NOMO-1 treated with dmso at 0.1 percent for 144 hours (cell line): ENCODE data around the gene PIH1D1.
"Not testable (repeated sequence)": the region's sequence is repeated elsewhere in the genome, so short reads cannot be mapped to it uniquely, and the experiment has no call there.

ENCODE experiments used
- DNase-seq: peaks from one replicate; lab custom pipeline; 2025; ENCODE audit not compliant: unreplicated experiment; lab: John Stamatoyannopoulos, UW

PIH1D1 gene

DNA sequence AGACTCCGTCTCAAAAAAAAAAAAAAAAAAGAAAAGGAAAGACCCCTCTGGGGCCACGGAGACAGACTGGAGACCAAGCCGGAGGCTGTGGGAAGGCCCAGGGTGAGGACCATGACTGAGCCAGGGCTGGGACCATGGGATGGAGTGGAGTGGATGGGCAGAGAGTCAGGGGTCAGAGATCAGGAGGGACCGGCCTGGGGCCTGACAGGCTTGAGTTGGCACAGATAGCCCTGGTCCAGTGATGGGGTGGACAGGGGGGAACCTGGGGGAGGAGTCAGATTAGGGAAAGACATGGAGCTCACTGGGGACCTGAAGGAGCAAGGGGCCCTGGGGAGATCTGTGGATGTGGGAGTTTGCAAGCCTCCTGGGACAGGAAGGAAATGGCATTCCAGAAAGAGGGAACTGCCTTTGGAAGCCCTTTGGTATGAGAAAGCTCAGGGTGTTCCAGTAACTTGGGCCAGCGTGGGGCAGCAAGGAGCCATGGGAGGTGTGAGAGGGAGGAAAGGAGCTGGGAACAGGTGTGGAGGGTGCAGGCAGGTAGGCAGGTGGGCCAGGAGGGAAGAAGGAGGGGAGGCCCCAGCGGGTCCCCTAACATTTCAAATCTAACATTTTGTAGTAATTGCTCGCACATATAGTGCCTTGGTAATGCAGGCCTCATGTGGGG, 29.5 kb upstream of the PIH1D1 start:
- no peak for DNase-seq

- no peak for DNase-seq
Observed at GRCh38 chr19:49479975-49480628, 28.5 kb upstream of the PIH1D1 start.

DNA sequence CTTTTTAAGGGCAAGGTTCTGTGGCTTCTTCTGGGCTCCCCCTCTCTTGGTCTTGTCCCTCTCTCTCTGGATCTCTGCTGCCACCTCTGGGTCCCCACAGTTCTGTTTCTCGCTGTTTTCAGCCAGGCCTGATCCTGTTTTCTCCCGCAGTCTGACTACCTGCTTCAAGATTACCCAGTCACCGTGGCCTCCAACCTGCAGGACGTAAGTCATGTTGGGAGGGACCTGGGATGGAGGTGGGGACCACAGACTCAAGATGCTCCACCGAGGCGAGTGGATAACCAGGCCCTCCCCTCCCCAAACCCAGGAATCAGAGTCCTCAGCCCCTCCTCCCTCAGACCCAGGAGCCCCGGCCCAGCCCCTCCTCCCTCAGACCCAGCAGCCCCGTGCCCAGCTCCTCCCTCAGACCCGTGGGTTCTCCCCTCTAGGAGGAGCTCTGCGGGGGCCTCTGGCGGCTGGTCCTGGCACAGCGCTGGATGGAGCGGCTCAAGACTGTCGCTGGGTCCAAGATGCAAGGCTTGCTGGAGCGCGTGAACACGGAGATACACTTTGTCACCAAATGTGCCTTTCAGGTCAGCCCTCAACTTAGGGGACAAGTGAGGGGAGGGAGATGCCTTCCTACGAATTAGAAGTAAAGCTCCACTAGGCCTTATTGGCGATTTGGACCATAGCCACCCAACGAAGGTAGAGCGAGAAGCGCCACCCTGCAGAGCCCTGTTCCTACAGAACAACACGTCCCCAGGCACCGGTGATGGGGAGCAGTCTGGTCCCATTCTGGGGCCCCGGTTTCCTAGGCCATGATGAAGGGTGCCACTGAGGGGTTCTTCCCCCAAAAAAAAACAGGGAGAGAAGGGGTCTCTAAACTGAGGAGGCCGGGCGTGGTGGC, 24.6 kb upstream of the PIH1D1 start:
- DNase-seq = no peak

DNA sequence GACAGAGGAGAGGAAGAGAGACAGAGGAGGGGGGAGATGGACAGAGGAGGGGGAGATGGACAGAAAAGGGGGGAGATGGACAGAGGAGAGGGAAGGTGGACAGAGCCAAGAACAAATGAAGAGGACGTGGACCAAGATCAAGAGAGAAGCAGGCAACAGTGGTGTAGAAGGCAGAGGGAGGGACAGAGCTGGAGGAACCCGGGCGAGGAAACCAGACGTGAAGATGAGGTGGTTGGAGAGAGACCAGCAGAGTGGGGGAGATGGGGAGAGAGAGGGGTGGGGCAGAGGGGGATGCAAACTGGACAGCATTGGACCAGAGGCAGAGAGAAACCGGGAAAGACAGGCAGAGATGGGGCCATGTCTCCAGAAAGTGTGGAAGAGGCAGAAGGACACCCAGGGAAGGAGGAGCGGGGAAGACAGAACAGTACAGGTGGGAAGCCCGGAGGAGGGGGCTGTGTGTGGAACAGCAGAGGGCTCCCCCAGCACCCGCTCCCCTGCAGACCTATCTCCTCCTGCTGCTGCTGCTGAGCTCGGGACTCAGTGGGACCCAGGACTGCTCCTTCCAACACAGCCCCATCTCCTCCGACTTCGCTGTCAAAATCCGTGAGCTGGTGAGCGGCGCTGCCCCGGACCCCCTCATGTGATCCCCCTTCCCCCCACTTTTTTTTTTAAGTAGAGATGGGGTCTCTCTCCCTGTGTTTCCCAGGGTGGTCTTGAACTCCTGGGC, 23.7 kb upstream of the PIH1D1 start:
- DNase-seq = no peak

- no peak for DNase-seq
Observed at GRCh38 chr19:49474542-49474924, 22.9 kb upstream of the PIH1D1 start.

GRCh38 chr19:49473868-49474541, 22.4 kb upstream of the PIH1D1 start, which contains the start of gene FLT3LG:
FLT3LG (plus strand) TSS chr19:49474215; CDS start chr19:49474640, 425 bp downstream.
- peak; percentile 82 for DNase-seq

- DNase-seq = not testable (repeated sequence)
Observed at GRCh38 chr19:49473501-49473867, 21.9 kb upstream of the PIH1D1 start.

- DNase-seq = no peak
Observed at GRCh38 chr19:49472936-49473335, 21.3 kb upstream of the PIH1D1 start.

- no peak for DNase-seq
Observed at GRCh38 chr19:49470615-49470978, 19.0 kb upstream of the PIH1D1 start.

- no peak for DNase-seq
Observed at GRCh38 chr19:49469828-49470614, 18.4 kb upstream of the PIH1D1 start.

DNA sequence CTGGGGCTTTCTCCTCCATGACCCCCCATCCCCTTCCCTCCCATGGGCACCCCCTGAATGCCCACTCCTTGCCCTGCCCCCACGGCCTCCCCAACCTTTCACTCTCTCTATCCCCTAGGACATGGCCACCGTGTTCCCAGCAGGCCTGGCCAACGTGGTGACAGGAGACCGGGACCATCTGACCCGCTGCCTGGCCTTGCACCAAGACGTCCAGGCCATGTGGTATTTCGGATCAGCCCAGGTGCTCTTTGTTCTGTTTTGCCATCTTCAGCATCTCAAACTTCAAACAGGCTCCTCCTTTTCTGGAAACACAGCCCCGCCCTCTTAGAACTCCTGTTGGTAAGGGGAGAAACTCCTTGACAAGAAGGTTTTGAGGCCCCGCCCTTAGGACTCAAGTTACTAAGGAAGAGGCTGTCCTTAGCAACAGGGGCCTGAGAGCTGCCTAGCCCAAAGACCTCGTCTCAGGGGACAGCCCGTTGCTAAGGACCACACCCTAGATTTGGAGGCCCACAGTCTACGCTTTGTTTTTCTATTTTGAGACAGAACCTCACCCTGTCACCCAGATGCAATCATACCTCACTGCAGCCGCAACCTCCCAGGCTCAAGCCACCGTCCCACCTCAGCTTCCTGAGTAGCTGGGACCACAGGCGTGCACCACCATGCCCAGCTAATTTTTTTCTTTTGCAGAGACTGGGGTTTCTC, 17.3 kb upstream of the PIH1D1 start:
- DNase-seq = peak; percentile 67

GRCh38 chr19:49468199-49468598, 16.6 kb upstream of the PIH1D1 start:
- no peak for DNase-seq

GRCh38 chr19:49465371-49465770, 13.8 kb upstream of the PIH1D1 start:
- no peak for DNase-seq

DNA sequence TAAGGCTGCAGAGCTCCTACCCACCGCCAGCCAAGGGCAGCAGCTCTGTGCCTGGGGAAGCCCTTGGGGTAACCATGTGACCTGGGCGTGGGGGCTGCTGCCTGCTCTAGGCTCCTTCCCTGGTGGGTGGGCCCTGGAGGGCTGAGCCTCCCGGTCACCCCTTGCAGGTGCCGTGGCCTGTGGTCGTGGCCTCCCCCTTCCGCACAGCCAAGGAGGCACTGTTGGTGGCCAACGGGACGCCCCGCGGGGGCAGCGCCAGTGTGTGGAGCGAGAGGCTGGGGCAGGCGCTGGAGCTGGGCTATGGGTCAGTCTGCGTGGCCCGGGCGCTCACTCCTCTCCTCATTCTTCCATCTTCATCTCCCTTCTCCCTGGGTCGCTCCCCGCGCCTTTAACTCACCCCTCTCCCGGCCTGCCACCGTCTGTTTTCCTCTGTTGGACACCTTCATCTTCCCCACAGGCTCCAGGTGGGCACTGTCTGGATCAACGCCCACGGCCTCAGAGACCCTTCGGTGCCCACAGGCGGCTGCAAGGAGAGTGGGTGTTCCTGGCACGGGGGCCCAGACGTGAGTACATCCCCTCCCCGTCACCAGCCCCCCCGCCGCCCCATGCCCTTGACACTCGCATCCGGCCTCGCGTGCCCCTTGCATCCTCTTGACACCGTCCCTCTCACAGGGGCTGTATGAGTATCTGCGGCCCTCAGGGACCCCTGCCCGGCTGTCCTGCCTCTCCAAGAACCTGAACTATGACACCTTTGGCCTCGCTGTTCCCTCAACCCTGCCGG, 12.5 kb upstream of the PIH1D1 start:
- no peak for DNase-seq

DNA sequence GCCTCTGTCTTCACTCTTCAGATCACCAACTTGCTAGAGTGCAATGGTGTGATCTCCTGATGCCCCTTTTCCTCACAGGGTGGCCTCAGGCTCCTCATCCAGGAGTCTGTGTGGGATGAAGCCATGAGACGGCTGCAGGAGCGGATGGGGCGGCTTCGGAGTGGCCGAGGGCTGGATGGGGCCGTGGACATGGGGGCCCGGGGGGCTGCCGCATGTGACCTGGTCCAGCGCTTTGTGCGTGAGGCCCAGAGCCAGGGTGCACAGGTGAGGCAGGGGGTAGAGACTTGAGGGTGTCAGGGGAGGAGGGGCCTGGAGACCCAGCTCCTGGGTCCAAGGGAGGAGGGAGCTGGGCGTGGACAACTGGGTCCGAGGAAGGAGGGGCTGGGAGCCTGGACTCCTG, 10.9 kb upstream of the PIH1D1 start:
- DNase-seq = no peak

- DNase-seq = no peak
Observed at GRCh38 chr19:49461656-49462055, 10.0 kb upstream of the PIH1D1 start.

- not testable (repeated sequence) for DNase-seq
Observed at GRCh38 chr19:49461130-49461529, 9.5 kb upstream of the PIH1D1 start.

- no peak for DNase-seq
Observed at GRCh38 chr19:49459388-49459787, 7.8 kb upstream of the PIH1D1 start.

DNA sequence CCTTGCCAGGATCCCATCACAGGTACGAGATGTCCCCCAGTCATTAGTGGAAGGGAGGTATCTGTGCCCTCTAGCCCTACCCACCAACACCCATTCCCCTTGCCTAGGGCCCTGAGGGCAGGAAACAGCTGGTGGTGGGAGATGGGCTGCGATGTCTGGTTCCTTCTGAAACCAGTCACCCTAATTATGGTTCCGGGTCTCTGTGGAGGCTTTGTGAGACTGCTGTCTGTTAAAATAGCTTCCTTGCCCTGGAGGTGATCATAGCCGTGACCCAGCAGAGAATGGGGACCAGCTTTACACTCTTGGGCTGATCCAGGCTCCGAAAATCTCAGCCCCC, 6.9 kb upstream of the PIH1D1 start:
- no peak for DNase-seq
